Measurements from ENCODE around the gene SLC25A39. TPM values are rescaled to one million over a fixed set of nuclear protein-coding genes. Genes with fewer than 3 reads are reported as not detected.
A peak's percentile ranks its signal among the peaks of the same experiment; 100 is the strongest.

The SLC25A39 gene
- total RNA-seq, 1 donor from 2014 or later, result 129 TPM

GRCh38 chr17:44352828-44353671 lies 28.4 kb upstream of the SLC25A39 start:
- intact Hi-C loops (cut with micrococcal nuclease), result loop anchor here (5.0 kb wide), 1 partner anchor 36 kb away; no protein-coding TSS in a partner anchor
- POLR2A ChIA-PET, result interaction anchor here (0.8 to 2.8 kb wide), 10 partner anchors 10 to 166 kb away, joined by 3 to 25 read pairs (median 6); partner anchors contain the start of genes ATXN7L3, TMUB2 and UBTF
- no peaks in the 10 kb centered on the region for H3K9me3 Mint-ChIP-seq

GRCh38 chr17:44351961-44352827 lies 27.6 kb upstream of the SLC25A39 start:
- Mint-ChIP-seq H3K4me1 (peaks cover 40% of the 10 kb centered on the region), H3K27me3 (no peaks in the 10 kb centered on the region), H3K36me3 (ENCODE audit: low read depth) (peaks cover 40% of the 10 kb centered on the region), H3K9me3 (no peaks in the 10 kb centered on the region), H3K27ac (no peak overlapping the region), H3K4me3 (no peak overlapping the region)
- intact Hi-C loops (cut with micrococcal nuclease), result loop anchor here (2.0 to 5.0 kb wide), 2 partner anchors 35 to 407 kb away; no protein-coding TSS in a partner anchor
- TF ChIP-seq CTCF (IDR thresholded peaks at IDR 0.05), result no peak
- CTCF ChIA-PET, result interaction anchor here (0.9 to 12.4 kb wide), 4 partner anchors 21 to 211 kb away, joined by 3 to 108 read pairs (median 6); no protein-coding TSS in a partner anchor
- DNase-seq, result no peak
- POLR2A ChIA-PET, result interaction anchor here (0.6 to 8.7 kb wide), 6 partner anchors 11 to 1038 kb away, joined by 3 to 241 read pairs (median 6); partner anchors contain the start of genes FAM171A2, SLC25A39 and UBTF
- ATAC-seq (ENCODE audit: low read depth), result no peak

More at GRCh38 chr17:44352828-44353671, 28.4 kb upstream of the SLC25A39 start:
- Mint-ChIP-seq H3K27me3 (no peaks in the 10 kb centered on the region), H3K4me3 (peak overlapping the region; percentile 33), H3K36me3 (ENCODE audit: low read depth) (peaks cover 40% of the 10 kb centered on the region), H3K27ac (no peak overlapping the region), H3K4me1 (peaks cover 32% of the 10 kb centered on the region)
- no peak for TF ChIP-seq CTCF (IDR thresholded peaks at IDR 0.05)
- ATAC-seq (ENCODE audit: low read depth), result no peak
- CTCF ChIA-PET, result interaction anchor here (1.2 to 12.4 kb wide), 5 partner anchors 12 to 150 kb away, joined by 4 to 108 read pairs (median 5); no protein-coding TSS in a partner anchor
- no peak for DNase-seq

- peaks cover 47% of the 10 kb centered on the region for H3K4me1 Mint-ChIP-seq
- no peak for ATAC-seq (ENCODE audit: low read depth)
- H3K9me3 Mint-ChIP-seq, result no peaks in the 10 kb centered on the region
- intact Hi-C loops (cut with micrococcal nuclease), result loop anchor here (2.0 to 5.0 kb wide), 2 partner anchors 34 to 407 kb away; no protein-coding TSS in a partner anchor
- no peak for TF ChIP-seq CTCF (IDR thresholded peaks at IDR 0.05)
- CTCF ChIA-PET, result interaction anchor here (0.7 to 12.4 kb wide), 5 partner anchors 12 to 211 kb away, joined by 3 to 108 read pairs (median 3); no protein-coding TSS in a partner anchor
- H3K27me3 Mint-ChIP-seq, result no peaks in the 10 kb centered on the region
- H3K27ac Mint-ChIP-seq, result no peak overlapping the region
- POLR2A ChIA-PET, result interaction anchor here (0.5 to 8.7 kb wide), 6 partner anchors 12 to 1037 kb away, joined by 3 to 241 read pairs (median 7); partner anchors contain the start of genes FAM171A2, SLC25A39 and UBTF
- H3K4me3 Mint-ChIP-seq, result no peak overlapping the region
- H3K36me3 Mint-ChIP-seq (ENCODE audit: low read depth), result peaks cover 40% of the 10 kb centered on the region
- DNase-seq, result no peak
These were observed 26.8 kb upstream of the SLC25A39 start for GRCh38 chr17:44351464-44351863.

GRCh38 chr17:44350733-44351226 lies 26.2 kb upstream of the SLC25A39 start:
- Mint-ChIP-seq H3K36me3 (ENCODE audit: low read depth) (peaks cover 43% of the 10 kb centered on the region), H3K27ac (peak overlapping the region; percentile 65), H3K27me3 (no peaks in the 10 kb centered on the region), H3K4me1 (peaks cover 54% of the 10 kb centered on the region), H3K4me3 (no peak overlapping the region), H3K9me3 (no peaks in the 10 kb centered on the region)
- no peak for TF ChIP-seq CTCF (IDR thresholded peaks at IDR 0.05)
- peak; percentile 71 for DNase-seq
- intact Hi-C loops (cut with micrococcal nuclease), result loop anchor here (1.0 to 5.0 kb wide), 4 partner anchors 19 to 406 kb away; partner anchors contain the start of gene HROB
- ChIA-PET POLR2A (interaction anchor here (0.6 to 8.7 kb wide), 5 partner anchors 19 to 144 kb away, joined by 3 to 241 read pairs (median 8); partner anchors contain the start of genes SLC25A39 and UBTF), CTCF (interaction anchor here (0.7 to 12.4 kb wide), 15 partner anchors 9 to 210 kb away, joined by 3 to 108 read pairs (median 5); partner anchors contain the start of gene UBTF)
- peak; percentile 42 for ATAC-seq (ENCODE audit: low read depth)

Data from activated B cell treated with CpG ODN at 0.5 μM for 24 hours (primary cell).